ENCODE measurements around the gene TEX44.

GRCh38 chr2:231597627-231598026 lies 5.0 kb downstream of the TEX44 start:
- TF ChIP-seq POLR2A (IDR thresholded peaks at IDR 0.05) (no peak), CTCF (IDR thresholded peaks at IDR 0.05) (no peak)
